Peyer's patch (tissue), 4 donors: ENCODE results near the gene MSI2. TPM values are rescaled to one million over a fixed set of nuclear protein-coding genes. Genes with fewer than 3 reads are reported as not detected.
A peak's percentile ranks its signal among the peaks of the same experiment; 100 is the strongest.

Experiments used
- DNase-seq, 3 donors: peaks; one replicate each; pipeline ENCODE4 v3.0.0-alpha.2; 2017 to 2019
- H3K27ac ChIP-seq, 4 donors: fragments of 200-600 bp; sonication (generic); one replicate each; pipeline ENCODE4 v1.5.1; 2016 to 2019
- H3K27me3 ChIP-seq, 2 donors: fragments of 200-600 bp; sonication (generic); one replicate each; pipeline ENCODE4 v1.5.1; 2019
- H3K36me3 ChIP-seq, 3 donors: fragments of 200-600 bp; sonication (generic); one replicate each; pipeline ENCODE4 v1.5.1; 2016 to 2019
- H3K4me1 ChIP-seq, 4 donors: fragments of 200-600 bp; sonication (generic); one replicate each; pipeline ENCODE4 v1.5.1; 2016 to 2019
- H3K4me3 ChIP-seq, 4 donors: fragments of 200-600 bp; sonication (generic); 1 replicate in 3 of 4; 2 replicates in 1 of 4; pipeline ENCODE4 v1.5.1; 2016 to 2019; ENCODE audit warnings: mild to moderate bottlenecking in 1 of 4
- H3K9me3 ChIP-seq, 4 donors: fragments of 200-600 bp; sonication (generic); one replicate each; pipeline ENCODE4 v1.5.1; 2016 to 2019; ENCODE audit warnings: mild to moderate bottlenecking in 1 of 4
- POLR2A ChIP-seq, 2 donors: fragments of 450-650 bp; IDR thresholded peaks; one replicate each; pipeline ENCODE4 v1.5.1; 2017; ENCODE audit warnings: antibody characterized with exemption in 2 of 2, mild to moderate bottlenecking in 2 of 2, moderate library complexity in 2 of 2
- total RNA-seq, 4 donors: library from RNA; depleted of rRNA; stranded (reverse); fragments of >200 nt; gene quantifications; one replicate each; pipeline ENCODE4 v1.1.0, GENCODE V29; 2016
- TF ChIP-seq, protein P1 (sequence below), 6 experiments: fragments of 450-650 bp in 4 of 6; fragments of 200-600 bp in 2 of 6; sonication (generic) in 1 of 6; IDR thresholded peaks; one replicate each; pipeline ENCODE4 v1.5.1; 2017 to 2019; ENCODE audit warnings: antibody characterized with exemption in 6 of 6, mild to moderate bottlenecking in 3 of 6, moderate library complexity in 1 of 6

Gene MSI2
- total RNA-seq, 4 donors from 2014 or later = 25.9 to 39.0 (median 29.2) TPM

DNA sequence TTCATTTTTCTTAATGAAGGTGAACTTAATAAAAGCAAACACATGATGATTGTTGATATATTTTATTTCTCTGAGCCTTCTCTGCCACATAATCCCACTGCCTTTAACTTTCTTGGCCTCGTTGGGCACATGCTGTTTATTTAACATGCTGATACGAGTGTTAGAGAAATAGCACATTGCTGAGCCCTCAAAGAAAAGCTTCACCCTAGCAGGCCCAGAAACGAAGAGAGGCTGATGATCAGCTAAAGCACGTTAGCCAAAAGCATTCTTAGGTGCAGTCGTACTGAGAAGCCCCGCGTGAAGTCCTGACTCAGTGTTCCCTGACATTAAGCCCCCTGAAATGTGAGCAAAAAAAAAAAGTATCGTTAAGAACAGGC lies 366.0 kb downstream of the MSI2 start:
- no peaks in the 10 kb centered on the region for H3K9me3 ChIP-seq
- H3K27ac ChIP-seq = peak overlapping the region in 1 of 4 donors; percentile 43
- DNase-seq = no peak
- H3K4me3 ChIP-seq = no peak overlapping the region
- H3K4me1 ChIP-seq = no peaks in the 10 kb centered on the region
- H3K27me3 ChIP-seq = no peaks in the 10 kb centered on the region
- TF ChIP-seq, protein P1, sequence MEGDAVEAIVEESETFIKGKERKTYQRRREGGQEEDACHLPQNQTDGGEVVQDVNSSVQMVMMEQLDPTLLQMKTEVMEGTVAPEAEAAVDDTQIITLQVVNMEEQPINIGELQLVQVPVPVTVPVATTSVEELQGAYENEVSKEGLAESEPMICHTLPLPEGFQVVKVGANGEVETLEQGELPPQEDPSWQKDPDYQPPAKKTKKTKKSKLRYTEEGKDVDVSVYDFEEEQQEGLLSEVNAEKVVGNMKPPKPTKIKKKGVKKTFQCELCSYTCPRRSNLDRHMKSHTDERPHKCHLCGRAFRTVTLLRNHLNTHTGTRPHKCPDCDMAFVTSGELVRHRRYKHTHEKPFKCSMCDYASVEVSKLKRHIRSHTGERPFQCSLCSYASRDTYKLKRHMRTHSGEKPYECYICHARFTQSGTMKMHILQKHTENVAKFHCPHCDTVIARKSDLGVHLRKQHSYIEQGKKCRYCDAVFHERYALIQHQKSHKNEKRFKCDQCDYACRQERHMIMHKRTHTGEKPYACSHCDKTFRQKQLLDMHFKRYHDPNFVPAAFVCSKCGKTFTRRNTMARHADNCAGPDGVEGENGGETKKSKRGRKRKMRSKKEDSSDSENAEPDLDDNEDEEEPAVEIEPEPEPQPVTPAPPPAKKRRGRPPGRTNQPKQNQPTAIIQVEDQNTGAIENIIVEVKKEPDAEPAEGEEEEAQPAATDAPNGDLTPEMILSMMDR (IDR thresholded peaks at IDR 0.05) = no peak
- TF ChIP-seq POLR2A (IDR thresholded peaks at IDR 0.05) = no peak
- H3K36me3 ChIP-seq = no peaks in the 10 kb centered on the region

DNA sequence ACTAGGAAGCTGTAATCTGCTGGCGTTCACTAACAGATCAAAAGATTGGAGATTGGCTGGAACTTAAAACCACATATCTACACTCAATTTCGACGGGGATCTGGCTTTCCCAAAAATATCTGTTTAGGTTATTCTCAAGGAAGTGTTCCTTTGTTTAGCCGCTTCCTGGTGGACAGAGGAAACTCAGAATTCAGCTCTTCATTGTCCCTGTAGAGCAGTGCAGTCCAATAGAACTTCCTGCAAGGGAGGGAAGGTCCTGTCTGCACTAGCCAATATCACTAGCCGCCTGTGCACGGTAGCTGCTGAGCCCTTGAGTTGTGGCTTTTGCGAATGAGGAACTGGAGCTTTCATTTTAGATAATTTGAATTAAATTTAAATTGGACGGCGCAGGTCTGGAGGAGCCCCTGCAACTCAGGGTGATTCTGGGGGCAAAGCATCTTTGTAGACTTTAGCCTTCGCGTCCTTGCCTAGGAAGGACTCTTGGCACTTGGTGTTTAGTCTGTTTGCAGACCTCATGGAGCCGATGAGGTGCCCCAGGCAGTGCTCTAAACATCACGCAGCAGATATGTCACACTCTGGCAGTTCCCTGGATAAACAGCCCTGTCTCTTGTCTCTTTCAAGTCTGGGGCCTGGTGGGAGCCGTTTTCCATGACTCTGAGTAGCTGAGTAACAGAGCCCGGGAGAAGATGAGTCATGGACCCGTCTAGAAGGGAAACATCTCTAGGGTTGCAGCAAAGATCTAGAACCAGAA lies 366.5 kb downstream of the MSI2 start:
- H3K4me3 ChIP-seq = peak overlapping the region in 1 of 4 donors; percentile 12
- peak overlapping the region in 1 of 4 donors; percentile 43 for H3K27ac ChIP-seq
- H3K36me3 ChIP-seq = no peaks in the 10 kb centered on the region
- TF ChIP-seq, protein P1 (IDR thresholded peaks at IDR 0.05) = no peak
- TF ChIP-seq POLR2A (IDR thresholded peaks at IDR 0.05) = no peak
- no peaks in the 10 kb centered on the region for H3K9me3 ChIP-seq
- H3K4me1 ChIP-seq = peaks cover 0 to under 1% (median 0%) of the 10 kb centered on the region in 4 donors
- no peaks in the 10 kb centered on the region for H3K27me3 ChIP-seq
- peak in 2 of 3 donors; percentile 70 for DNase-seq

- TF ChIP-seq, protein P1 (IDR thresholded peaks at IDR 0.05) = no peak
- no peak for TF ChIP-seq POLR2A (IDR thresholded peaks at IDR 0.05)
- no peak overlapping the region for H3K4me3 ChIP-seq
- H3K4me1 ChIP-seq = peaks cover 0 to 8% (median under 1%) of the 10 kb centered on the region in 4 donors
- H3K27me3 ChIP-seq = no peaks in the 10 kb centered on the region
- no peaks in the 10 kb centered on the region for H3K9me3 ChIP-seq
- peak overlapping the region in 1 of 4 donors; percentile 43 for H3K27ac ChIP-seq
- H3K36me3 ChIP-seq = no peaks in the 10 kb centered on the region
- peak in 2 of 3 donors; percentile 64 to 67 for DNase-seq
Observed at GRCh38 chr17:57623620-57624019, 367.3 kb downstream of the MSI2 start.

DNA sequence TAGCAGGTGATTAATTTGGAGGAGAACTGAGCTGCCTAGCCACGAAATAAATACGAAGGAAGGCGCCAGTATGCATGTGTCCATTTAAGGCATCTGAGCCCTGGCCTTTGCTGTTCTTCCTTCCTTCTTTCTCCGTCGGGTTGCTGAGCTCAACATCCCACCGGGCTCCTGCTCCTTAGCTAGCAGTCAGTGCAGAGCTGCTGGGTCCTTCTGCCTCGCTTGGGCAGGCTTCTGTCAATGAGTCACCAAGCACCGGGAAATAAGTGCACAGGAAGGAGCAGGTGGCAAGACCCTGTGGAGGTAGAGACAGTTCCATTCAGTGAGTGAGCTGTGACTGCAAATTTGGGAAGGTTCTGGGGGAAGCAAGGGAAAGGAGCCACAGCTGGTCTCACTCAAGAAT lies 368.1 kb downstream of the MSI2 start:
- no peaks in the 10 kb centered on the region for H3K9me3 ChIP-seq
- peak in 1 of 3 donors; percentile 41 for DNase-seq
- H3K27ac ChIP-seq = peak overlapping the region in 1 of 4 donors; percentile 43
- H3K4me1 ChIP-seq = peaks cover 0 to 11% (median 3%) of the 10 kb centered on the region in 4 donors
- no peaks in the 10 kb centered on the region for H3K27me3 ChIP-seq
- no peak overlapping the region for H3K4me3 ChIP-seq
- H3K36me3 ChIP-seq = no peaks in the 10 kb centered on the region
- TF ChIP-seq POLR2A (IDR thresholded peaks at IDR 0.05) = no peak
- TF ChIP-seq, protein P1 (IDR thresholded peaks at IDR 0.05) = no peak

DNA sequence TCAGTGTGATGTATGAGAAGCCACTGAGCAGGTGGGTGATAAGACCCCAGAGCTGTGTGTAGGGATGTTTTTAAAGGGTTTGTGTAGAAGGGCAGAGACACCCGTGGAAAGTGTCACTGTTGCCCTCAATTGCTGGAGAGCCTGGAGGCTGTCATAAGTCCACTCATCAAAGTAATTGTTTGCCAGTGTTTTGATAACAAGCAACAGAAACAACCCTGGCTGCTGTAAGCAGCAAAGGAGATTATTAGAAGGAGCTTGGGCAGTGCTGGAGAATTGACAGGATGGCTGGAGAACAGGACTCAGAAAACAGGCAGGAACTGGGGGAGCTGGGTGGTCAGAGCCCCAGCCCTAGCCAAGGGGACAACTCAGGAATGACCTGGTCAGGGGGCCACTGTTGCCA lies 369.2 kb downstream of the MSI2 start:
- no peaks in the 10 kb centered on the region for H3K27me3 ChIP-seq
- TF ChIP-seq, protein P1 (IDR thresholded peaks at IDR 0.05) = no peak
- no peak for TF ChIP-seq POLR2A (IDR thresholded peaks at IDR 0.05)
- no peak overlapping the region for H3K4me3 ChIP-seq
- no peak for DNase-seq
- no peaks in the 10 kb centered on the region for H3K9me3 ChIP-seq
- peak overlapping the region in 1 of 4 donors; percentile 13 for H3K27ac ChIP-seq
- H3K4me1 ChIP-seq = peaks cover 0 to 15% (median 3%) of the 10 kb centered on the region in 4 donors
- H3K36me3 ChIP-seq = no peaks in the 10 kb centered on the region
